NK-92 (cell line): ENCODE measurements around the gene FZD4.
"Not testable (repeated sequence)": the region's sequence is repeated elsewhere in the genome, so short reads cannot be mapped to it uniquely, and the experiment has no call there.

Experiments used
- DNase-seq: peaks from one replicate; lab custom pipeline; 2025; ENCODE audit not compliant: unreplicated experiment; lab: John Stamatoyannopoulos, UW

The FZD4 gene

GRCh38 chr11:86955361-86956120 lies at the start of gene FZD4:
FZD4 (minus strand) TSS chr11:86955395; CDS start chr11:86955085, 310 bp downstream.
- DNase-seq = no peak

GRCh38 chr11:87004281-87004680 lies 49.1 kb upstream of the FZD4 start:
- not testable (repeated sequence) for DNase-seq

- no peak for DNase-seq
These were observed 47.7 kb upstream of the FZD4 start for GRCh38 chr11:87002918-87003317.

GRCh38 chr11:86999859-87000753 lies 44.9 kb upstream of the FZD4 start:
- no peak for DNase-seq

- DNase-seq = no peak
These were observed 44.2 kb upstream of the FZD4 start for GRCh38 chr11:86999388-86999787.

GRCh38 chr11:86996953-86997570 lies 41.9 kb upstream of the FZD4 start:
- no peak for DNase-seq

GRCh38 chr11:86993031-86993430 lies 37.8 kb upstream of the FZD4 start:
- no peak for DNase-seq

- DNase-seq = not testable (repeated sequence)
These were observed 37.1 kb upstream of the FZD4 start for GRCh38 chr11:86992340-86992739.

GRCh38 chr11:86991341-86991740 lies 36.1 kb upstream of the FZD4 start:
- no peak for DNase-seq

- DNase-seq = no peak
These were observed 35.3 kb upstream of the FZD4 start for GRCh38 chr11:86990515-86990914.

- DNase-seq = no peak
These were observed 34.8 kb upstream of the FZD4 start for GRCh38 chr11:86990031-86990430.

GRCh38 chr11:86988351-86988881 lies 33.2 kb upstream of the FZD4 start:
- DNase-seq = no peak

- DNase-seq = no peak
These were observed 32.5 kb upstream of the FZD4 start for GRCh38 chr11:86987679-86988078.

- no peak for DNase-seq
These were observed 29.5 kb upstream of the FZD4 start for GRCh38 chr11:86984701-86985100.

GRCh38 chr11:86983021-86983488 lies 27.9 kb upstream of the FZD4 start:
- DNase-seq = no peak

- DNase-seq = no peak
These were observed 26.8 kb upstream of the FZD4 start for GRCh38 chr11:86981777-86982540.

- no peak for DNase-seq
These were observed 25.0 kb upstream of the FZD4 start for GRCh38 chr11:86980086-86980796.

GRCh38 chr11:86978756-86979608 lies 23.8 kb upstream of the FZD4 start:
- no peak for DNase-seq

GRCh38 chr11:86978247-86978646 lies 23.1 kb upstream of the FZD4 start:
- no peak for DNase-seq
